Measurements from ENCODE around the gene GLI3. TPM values are rescaled to one million over a fixed set of nuclear protein-coding genes. Genes with fewer than 3 reads are reported as not detected.

The GLI3 gene
- total and polyA plus RNA-seq, 2 of the 8 experiments (the other 6 are each of a cell fraction or from before 2014, with no cell fraction given): 8.0 to 31.1 TPM

DNA sequence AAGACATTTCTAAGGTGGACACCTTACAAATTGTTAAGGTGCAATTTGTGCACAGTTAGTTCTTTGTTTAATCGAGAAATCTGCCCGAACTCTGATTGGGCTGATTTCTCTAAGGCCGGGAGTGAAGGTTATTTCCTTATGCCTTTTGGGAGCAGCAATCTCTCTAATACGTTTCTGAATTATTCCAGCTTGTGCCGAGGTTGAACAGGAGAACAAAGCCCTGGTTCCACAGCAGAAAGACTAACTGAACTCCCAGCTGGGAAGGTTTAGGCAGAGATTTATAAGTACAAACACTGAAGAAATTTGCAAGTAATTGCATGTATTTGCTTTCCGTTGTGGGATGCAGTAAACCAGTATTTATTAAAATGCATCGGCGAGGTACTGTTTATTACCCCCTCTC, 116.8 kb downstream of the GLI3 start:
- Histone ChIP-seq H3K36me3 (ENCODE audit: control insufficient read depth in 2 of 4, insufficient read depth in 4 of 4, low read length in 3 of 4) (no peaks in the 10 kb centered on the region), H3K4me1 (replicated peaks in 1 of 4; ENCODE audit: control insufficient read depth in 3 of 4, insufficient read depth in 4 of 4, low read length in 3 of 4) (peaks cover 0 to 4% (median under 1%) of the 10 kb centered on the region in 4 experiments; a peak in 2 of 7 replicates), H4K5ac (ENCODE audit: insufficient read length, low read depth, low read length) (no peak overlapping the region), H3K18ac (ENCODE audit: extremely low read depth, low read length) (no peak overlapping the region), H4K8ac (ENCODE audit: extremely low read depth, insufficient read depth, low read length) (no peak overlapping the region), H3K4me2 (ENCODE audit: insufficient read depth in 1 of 2, low read depth in 2 of 2, low read length in 2 of 2) (no peak overlapping the region), H3K23me2 (ENCODE audit: low read depth, low read length) (no peaks in the 10 kb centered on the region), H3K27ac (ENCODE audit: low read depth, low read length) (no peak overlapping the region), H2BK120ac (replicated peaks; ENCODE audit: low read depth, low read length) (no peak overlapping the region), H4K91ac (replicated peaks; ENCODE audit: insufficient read length, low read length) (no peak overlapping the region), H3K4ac (replicated peaks; ENCODE audit: insufficient read length, low read depth, low read length) (no peak overlapping the region), H4K20me1 (replicated peaks in 1 of 2; ENCODE audit: control insufficient read depth in 1 of 2, insufficient read depth in 2 of 2, low read length in 2 of 2) (peaks cover 0 to 1% of the 10 kb centered on the region in 2 experiments), H2AK5ac (ENCODE audit: low read depth, low read length) (no peak overlapping the region), H3K79me2 (ENCODE audit: control insufficient read depth in 1 of 2, insufficient read depth in 2 of 2, low read length in 2 of 2) (no peaks in the 10 kb centered on the region), H2BK12ac (ENCODE audit: low read depth, low read length) (no peak overlapping the region), H3K27me3 (replicated peaks in 1 of 4; ENCODE audit: control insufficient read depth in 3 of 4, extremely low read depth in 1 of 4, insufficient read depth in 3 of 4, low read length in 3 of 4) (no peaks in the 10 kb centered on the region), H3K56ac (replicated peaks; ENCODE audit: insufficient read length, low read depth, low read length) (no peak overlapping the region), H3K23ac (ENCODE audit: insufficient read length) (no peak overlapping the region), H3K4me3 (ENCODE audit: extremely low read depth in 1 of 4, insufficient read depth in 2 of 4, low read depth in 3 of 4, low read length in 4 of 4) (no peak overlapping the region), H2AFZ (ENCODE audit: low read length) (no peak overlapping the region), H2BK5ac (ENCODE audit: low read depth, low read length) (no peak overlapping the region), H3K9ac (replicated peaks in 1 of 4; ENCODE audit: extremely low read depth in 1 of 4, low read depth in 3 of 4, low read length in 3 of 4) (no peak overlapping the region), H3K79me1 (ENCODE audit: low read depth, low read length) (no peaks in the 10 kb centered on the region), H2BK15ac (ENCODE audit: low read length) (no peak overlapping the region), H2BK20ac (ENCODE audit: low read length) (no peak overlapping the region), H3K14ac (ENCODE audit: insufficient read length) (no peak overlapping the region), H3K9me3 (ENCODE audit: insufficient read depth in 2 of 2, low read depth in 1 of 2, low read length in 1 of 2) (no peaks in the 10 kb centered on the region)
- WGBS, 2 experiments (ENCODE audit: extremely low coverage in 1 of 2, insufficient coverage in 1 of 2, insufficient read length in 1 of 2, insufficient replicate concordance in 2 of 2, low coverage in 1 of 2, low lambda C conversion rate in 2 of 2, missing lambda C conversion rate in 1 of 2): 94% methylated on average over 8 of the region's 8 CpGs; no CpG with 5 or more reads in 1 of the 2 experiments
- no peak for DNase-seq (ENCODE audit: low read depth in 1 of 2, low spot score in 2 of 2)
- ChIA-PET CTCF (ENCODE audit: partially characterized antibody) (interaction anchor here (1.1 to 2.0 kb wide), 3 partner anchors 15 to 140 kb away, joined by 3 to 5 read pairs (median 4); no protein-coding TSS in a partner anchor), POLR2A (ENCODE audit: partially characterized antibody) (no interaction called here)
- FAIRE-seq: no peak
- TF ChIP-seq BRCA1 (IDR thresholded peaks at IDR 0.05; ENCODE audit: low read depth, low read length): no peak
- no peak for TF ChIP-seq EGR1 (IDR thresholded peaks at IDR 0.05; ENCODE audit: borderline replicate concordance, low read depth, low read length)
- TF ChIP-seq TBP (IDR thresholded peaks at IDR 0.05; ENCODE audit: low read depth, low read length): no peak
- no peak for TF ChIP-seq CTBP2 (IDR thresholded peaks at IDR 0.05; ENCODE audit: borderline replicate concordance, insufficient read depth, insufficient read length, low read length)
- TF ChIP-seq, protein P1, sequence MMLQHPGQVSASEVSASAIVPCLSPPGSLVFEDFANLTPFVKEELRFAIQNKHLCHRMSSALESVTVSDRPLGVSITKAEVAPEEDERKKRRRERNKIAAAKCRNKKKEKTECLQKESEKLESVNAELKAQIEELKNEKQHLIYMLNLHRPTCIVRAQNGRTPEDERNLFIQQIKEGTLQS (IDR thresholded peaks at IDR 0.05; ENCODE audit: insufficient read depth, low read depth, low read length): no peak
- TF ChIP-seq KDM1A (IDR thresholded peaks at IDR 0.05; ENCODE audit: borderline replicate concordance, low read length): no peak
